Ovary (tissue), 9 donors: Measurements from ENCODE around the gene TPD52L2. TPM values are rescaled to one million over a fixed set of nuclear protein-coding genes. Genes with fewer than 3 reads are reported as not detected.

ENCODE experiments used
- DNase-seq, 5 donors: peaks; one replicate each; pipeline ENCODE4 v3.0.0-alpha.2; 2019 to 2020
- H3K27ac ChIP-seq, 2 donors: fragments of 200-600 bp; one replicate each; pipeline versions ENCODE4 v1.5.1 to v1.8.0; 2019 to 2022
- H3K27me3 ChIP-seq: fragments of 200-600 bp; one replicate; pipeline ENCODE4 v1.8.0; 2022
- H3K36me3 ChIP-seq: fragments of 200-600 bp; sonication (generic); one replicate; pipeline ENCODE4 v1.5.1; 2019
- H3K4me1 ChIP-seq: one replicate; pipeline ENCODE4 v1.8.1; 2013; ENCODE audit warnings: mild to moderate bottlenecking, moderate library complexity; ENCODE audit not compliant: insufficient read depth
- H3K4me3 ChIP-seq: fragments of 200-600 bp; sonication (generic); one replicate; pipeline ENCODE4 v1.5.1; 2017
- H3K9me3 ChIP-seq, 2 donors: fragments of 200-600 bp in 1 of 2; sonication (generic) in 1 of 2; one replicate each; pipeline versions ENCODE4 v1.5.1 to v1.8.1; 2013 to 2019; ENCODE audit warnings: mild to moderate bottlenecking in 1 of 2, moderate library complexity in 1 of 2
- EP300 ChIP-seq: sonication (generic); formaldehyde crosslinking; IDR thresholded peaks from one replicate; pipeline ENCODE4 v1.6.1; 2017; ENCODE audit warnings: antibody characterized with exemption
- POLR2A ChIP-seq: fragments of 450-650 bp; IDR thresholded peaks from one replicate; pipeline ENCODE4 v1.6.1; 2017; ENCODE audit warnings: antibody characterized with exemption, mild to moderate bottlenecking, moderate library complexity
- WGBS, 3 donors: extraction: QIAGEN DNeasy Blood & Tissue Kit in 1 of 3; methylation state at CpG; one replicate each; pipeline versions ENCODE4 v1.1.5 to v1.1.7; 2013 to 2017; 5-methylcytosine and 5-hydroxymethylcytosine counted together
- intact Hi-C, 4 donors: fragments of 100-400 bp; cut with DNase I; formaldehyde crosslinking; loops; one replicate each; pipeline versions ENCODE4 v1.11.0 to v1.15.1; 2022 to 2023
- polyA plus RNA-seq, 2 donors: library from polyadenylated mRNA; stranded (reverse); fragments of 200-250 nt in 1 of 2; fragments of 350-450 nt in 1 of 2; fragmentation: Illumina TruSeq in 1 of 2; extraction: RNeasy Lipid Tissue Mini Kit (QIAGEN cat#74804) in 1 of 2; gene quantifications; one replicate each; pipeline ENCODE4 v1.2.3, GENCODE V29; 2013 to 2014
- total RNA-seq, 7 donors: library from RNA; depleted of rRNA in 2 of 7; stranded (reverse); fragments of >200 nt in 2 of 7; fragmentation: NEBNext Ultra II Directional in 3 of 7; extraction: Animal tissue kit (Norgen Biotek cat#: 25700) in 3 of 7; gene quantifications; one replicate each; pipeline versions ENCODE4 v1.1.0 to v1.2.4, GENCODE V29; 2016 to 2023
- TF ChIP-seq, protein P1 (sequence below), 3 donors: fragments of 450-650 bp in 2 of 3; fragments of 200-600 bp in 1 of 3; IDR thresholded peaks; one replicate each; pipeline versions ENCODE4 v1.5.1 to v1.8.0; 2016 to 2022; ENCODE audit warnings: antibody characterized with exemption in 3 of 3, mild to moderate bottlenecking in 1 of 3
- donor health status: DM: no; HTN: no; CAD: no; lungs with moderate emphysema.
- donor health status: DM: no; HTN: no; CAD: no.
- donor health status: Bipolar disorder and iron deficiency.
- donor health status: DM: yes; HTN: yes; CAD: no.
- donor health status: DM: no; HTN: no; CAD: no.
- donor health status: DM: yes; HTN: yes; CAD: no.

The TPD52L2 gene
- total and polyA plus RNA-seq, 9 donors: 51.5 to 78.9 (median 70.4) TPM

- Histone ChIP-seq H3K4me3 (no peak overlapping the region), H3K27me3 (no peaks in the 10 kb centered on the region), H3K4me1 (peaks cover 10% of the 10 kb centered on the region), H3K36me3 (no peaks in the 10 kb centered on the region), H3K27ac (no peak overlapping the region), H3K9me3 (no peaks in the 10 kb centered on the region)
- intact Hi-C loops: no loop called here
- no peak for TF ChIP-seq POLR2A
- no peak for TF ChIP-seq EP300
- TF ChIP-seq, protein P1, sequence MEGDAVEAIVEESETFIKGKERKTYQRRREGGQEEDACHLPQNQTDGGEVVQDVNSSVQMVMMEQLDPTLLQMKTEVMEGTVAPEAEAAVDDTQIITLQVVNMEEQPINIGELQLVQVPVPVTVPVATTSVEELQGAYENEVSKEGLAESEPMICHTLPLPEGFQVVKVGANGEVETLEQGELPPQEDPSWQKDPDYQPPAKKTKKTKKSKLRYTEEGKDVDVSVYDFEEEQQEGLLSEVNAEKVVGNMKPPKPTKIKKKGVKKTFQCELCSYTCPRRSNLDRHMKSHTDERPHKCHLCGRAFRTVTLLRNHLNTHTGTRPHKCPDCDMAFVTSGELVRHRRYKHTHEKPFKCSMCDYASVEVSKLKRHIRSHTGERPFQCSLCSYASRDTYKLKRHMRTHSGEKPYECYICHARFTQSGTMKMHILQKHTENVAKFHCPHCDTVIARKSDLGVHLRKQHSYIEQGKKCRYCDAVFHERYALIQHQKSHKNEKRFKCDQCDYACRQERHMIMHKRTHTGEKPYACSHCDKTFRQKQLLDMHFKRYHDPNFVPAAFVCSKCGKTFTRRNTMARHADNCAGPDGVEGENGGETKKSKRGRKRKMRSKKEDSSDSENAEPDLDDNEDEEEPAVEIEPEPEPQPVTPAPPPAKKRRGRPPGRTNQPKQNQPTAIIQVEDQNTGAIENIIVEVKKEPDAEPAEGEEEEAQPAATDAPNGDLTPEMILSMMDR (IDR thresholded peaks at IDR 0.05): no peak
- WGBS, 3 donors: 82 to 88% (median 85%) methylated on average over 6 of the region's 6 CpGs
- DNase-seq: no peak
These were observed 33.0 kb downstream of the TPD52L2 start for GRCh38 chr20:63897978-63898561.

GRCh38 chr20:63898882-63899558 is 34.0 kb downstream of the TPD52L2 start:
- Histone ChIP-seq H3K27ac (no peak overlapping the region), H3K4me3 (no peak overlapping the region), H3K9me3 (no peaks in the 10 kb centered on the region), H3K36me3 (no peaks in the 10 kb centered on the region), H3K27me3 (no peaks in the 10 kb centered on the region), H3K4me1 (peaks cover 10% of the 10 kb centered on the region)
- no peak for TF ChIP-seq EP300
- TF ChIP-seq, protein P1 (IDR thresholded peaks at IDR 0.05): no peak
- no peak for TF ChIP-seq POLR2A
- 84 to 87% (median 84%) methylated on average over 10 of the region's 10 CpGs for WGBS, 3 donors
- DNase-seq: no peak
- intact Hi-C loops: no loop called here

GRCh38 chr20:63900413-63900812 is 35.3 kb downstream of the TPD52L2 start:
- Histone ChIP-seq H3K27ac (no peak overlapping the region), H3K27me3 (no peaks in the 10 kb centered on the region), H3K4me3 (no peak overlapping the region), H3K36me3 (no peaks in the 10 kb centered on the region), H3K4me1 (peaks cover 7% of the 10 kb centered on the region), H3K9me3 (no peaks in the 10 kb centered on the region)
- no peak for DNase-seq
- intact Hi-C loops: no loop called here
- WGBS, 3 donors: 72 to 88% (median 85%) methylated on average over 3 of the region's 3 CpGs
- TF ChIP-seq EP300 (no peak), POLR2A (no peak)
- TF ChIP-seq, protein P1 (IDR thresholded peaks at IDR 0.05): no peak

GRCh38 chr20:63903796-63904561 is 38.9 kb downstream of the TPD52L2 start:
- no peak for DNase-seq
- Histone ChIP-seq H3K4me3 (no peak overlapping the region), H3K4me1 (peaks cover 1% of the 10 kb centered on the region), H3K36me3 (no peaks in the 10 kb centered on the region), H3K27ac (no peak overlapping the region), H3K9me3 (no peaks in the 10 kb centered on the region), H3K27me3 (no peaks in the 10 kb centered on the region)
- TF ChIP-seq EP300 (no peak), POLR2A (no peak)
- TF ChIP-seq, protein P1 (IDR thresholded peaks at IDR 0.05): no peak
- intact Hi-C loops: no loop called here
- 75 to 83% (median 75%) methylated on average over 11 of the region's 11 CpGs for WGBS, 3 donors
